ENCODE data around the gene MDFIC2.
"Not testable (repeated sequence)": the region's sequence is repeated elsewhere in the genome, so short reads cannot be mapped to it uniquely, and the experiment has no call there.

The MDFIC2 gene

DNA sequence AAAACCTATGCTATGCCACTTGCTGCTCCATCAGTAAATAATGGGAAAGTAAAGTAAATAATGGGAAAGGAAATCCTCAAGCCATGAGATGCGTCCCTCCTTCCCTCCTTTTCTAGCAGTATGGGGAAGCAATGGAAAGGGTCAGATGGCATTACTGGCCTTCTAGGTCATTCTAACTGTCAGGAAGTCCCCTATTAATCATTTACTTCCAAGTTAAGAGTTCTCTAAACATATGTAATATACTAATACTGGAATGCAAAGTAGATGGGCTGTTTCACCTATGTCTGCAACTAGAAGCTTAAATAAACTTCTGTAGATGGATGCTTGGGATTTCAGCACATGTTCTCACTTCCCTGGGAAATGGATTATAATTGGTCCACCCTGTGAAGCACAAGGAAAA, 55.9 kb downstream of the MDFIC2 start:
- no peak for DNase-seq (ENCODE audit: low spot score)

DNA sequence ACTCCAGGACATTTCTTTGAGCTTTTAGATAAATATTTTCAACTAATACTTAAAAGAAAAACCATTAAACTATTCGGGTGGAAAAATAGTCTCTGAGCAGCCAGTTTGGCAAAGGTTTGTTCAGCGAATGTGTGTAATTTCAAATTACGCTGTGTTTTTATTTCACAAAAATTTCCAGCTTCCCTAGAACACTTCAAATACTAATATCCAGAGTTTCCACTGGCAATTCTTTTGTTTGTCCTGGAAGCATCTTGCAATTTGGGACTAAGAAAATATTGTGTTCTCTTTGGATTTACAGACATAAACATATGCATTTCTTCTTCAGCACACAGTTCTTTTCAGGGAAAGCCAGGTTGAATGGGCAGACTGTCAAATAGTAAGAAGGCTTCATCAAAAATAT, 61.9 kb downstream of the MDFIC2 start:
- DNase-seq (ENCODE audit: low spot score) = no peak

DNA sequence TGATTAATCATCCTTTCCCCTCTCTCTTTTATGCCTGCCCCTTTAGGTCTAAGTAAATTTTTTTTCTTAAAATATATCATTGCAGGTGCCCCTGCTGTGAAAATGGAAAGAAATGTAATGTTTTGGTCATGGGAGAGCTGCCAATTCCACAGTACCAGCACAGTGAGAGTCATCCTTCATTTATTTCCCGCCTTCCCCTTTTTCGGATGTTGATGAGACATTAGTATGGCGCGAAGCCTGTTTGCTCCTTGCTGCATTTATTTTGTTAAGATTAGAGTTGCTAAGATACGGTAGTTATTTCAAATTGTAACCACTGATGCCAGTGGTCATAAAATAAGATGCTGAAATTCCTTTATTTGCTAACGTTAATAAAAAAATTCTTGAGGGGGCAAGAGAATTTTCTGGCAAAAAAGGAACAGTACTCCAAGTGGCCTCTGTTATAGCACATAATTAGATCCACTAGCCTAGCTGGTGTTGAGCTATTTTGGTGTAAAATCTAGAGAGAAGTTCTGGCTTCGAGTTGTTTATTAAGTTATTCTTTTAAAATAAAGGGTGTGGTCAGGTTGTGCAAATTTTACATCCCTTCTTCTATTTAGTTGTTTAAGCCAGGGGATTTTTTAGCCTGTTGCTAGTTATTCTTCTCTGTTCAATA, 62.8 kb downstream of the MDFIC2 start:
- no peak for DNase-seq (ENCODE audit: low spot score)

DNA sequence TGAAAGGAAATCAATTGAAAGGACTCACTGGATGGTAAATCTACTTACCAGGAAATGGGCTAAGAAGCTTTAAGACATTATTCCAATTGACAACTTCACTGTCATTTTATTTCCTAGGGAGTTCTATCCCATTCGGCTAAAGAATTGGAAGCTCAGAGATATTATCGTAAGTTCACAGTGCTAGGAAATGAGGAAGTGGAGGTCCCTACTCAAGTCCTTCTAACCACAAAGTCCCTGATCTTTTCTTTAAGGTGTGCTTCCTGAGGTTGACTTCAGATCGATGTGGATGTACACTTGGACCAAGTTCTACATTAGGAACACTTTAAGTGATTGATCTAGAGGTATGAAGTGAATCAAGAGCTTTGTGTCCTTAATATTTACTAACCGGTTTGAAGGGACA, 63.6 kb downstream of the MDFIC2 start:
- DNase-seq (ENCODE audit: low spot score) = no peak

DNA sequence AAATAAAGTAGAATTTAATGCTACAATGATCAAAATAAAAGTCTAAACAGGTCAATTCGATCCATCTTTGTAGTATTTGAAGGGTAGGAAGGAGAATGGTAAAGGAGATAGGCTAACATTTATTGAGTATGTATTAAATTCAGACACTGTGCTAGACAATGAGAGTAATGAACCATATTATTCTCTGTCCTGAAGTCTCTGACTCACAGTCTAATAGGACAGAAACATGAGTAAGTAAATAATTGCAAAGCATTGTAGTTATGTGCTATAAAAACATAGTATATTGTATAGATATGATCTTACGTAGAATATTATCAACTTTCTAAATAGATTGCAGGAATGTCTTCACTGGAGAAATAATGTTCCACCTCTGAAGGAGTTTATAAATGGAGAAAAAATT, 64.5 kb downstream of the MDFIC2 start:
- DNase-seq (ENCODE audit: low spot score) = no peak

DNA sequence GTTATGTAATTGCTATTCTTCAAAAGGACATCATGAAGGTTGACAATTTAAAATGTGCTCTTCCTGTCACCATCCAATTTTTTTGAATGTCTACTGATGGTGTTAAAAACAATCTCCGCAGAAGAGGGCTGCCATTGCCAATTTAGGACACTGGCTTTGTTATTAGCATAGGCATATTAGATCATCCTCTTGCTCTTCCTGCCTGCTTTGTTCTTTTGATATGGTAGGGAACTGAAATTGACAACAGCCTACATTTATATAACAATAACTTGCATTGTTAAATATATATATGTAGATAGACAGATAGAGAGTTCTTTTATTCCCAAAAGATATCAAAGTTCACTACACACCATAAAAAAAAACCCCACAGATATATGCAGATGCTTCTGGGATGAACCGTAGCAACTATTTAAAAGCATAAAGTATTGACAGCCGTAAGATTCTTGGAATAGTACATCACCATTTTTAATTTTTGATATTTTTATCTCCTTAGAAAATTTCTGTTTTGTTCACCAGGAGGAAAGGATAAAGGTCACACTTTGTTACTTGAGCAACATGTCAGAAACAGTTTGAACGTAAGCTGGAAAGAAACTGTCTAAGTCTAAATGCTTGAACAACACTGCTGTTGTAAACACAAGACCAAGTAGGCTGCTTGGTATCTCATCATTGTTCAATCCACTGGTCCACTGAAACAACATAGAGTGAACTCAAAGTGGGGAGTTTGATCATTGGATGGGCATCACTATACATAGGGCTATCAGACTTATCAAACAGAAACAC, 66.5 kb downstream of the MDFIC2 start:
- no peak for DNase-seq (ENCODE audit: low spot score)

DNA sequence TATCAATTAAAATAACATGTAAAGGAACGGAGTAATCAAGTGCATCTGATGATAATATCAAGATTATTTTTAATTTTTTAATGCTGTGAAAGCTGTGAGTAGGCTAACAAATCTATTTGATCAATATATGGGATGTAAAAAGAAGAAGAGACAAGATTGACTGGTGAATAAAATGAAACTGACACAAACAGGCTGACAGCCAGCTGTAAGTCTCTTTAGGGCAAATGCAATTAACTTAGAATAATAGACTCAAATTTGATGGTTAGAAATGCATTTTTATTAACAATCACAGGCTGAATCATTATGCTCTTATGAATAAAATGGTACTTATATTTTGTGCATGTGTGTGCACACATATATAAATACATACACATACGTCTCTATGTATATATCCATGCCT, 68.0 kb downstream of the MDFIC2 start:
- DNase-seq (ENCODE audit: low spot score) = no peak

DNA sequence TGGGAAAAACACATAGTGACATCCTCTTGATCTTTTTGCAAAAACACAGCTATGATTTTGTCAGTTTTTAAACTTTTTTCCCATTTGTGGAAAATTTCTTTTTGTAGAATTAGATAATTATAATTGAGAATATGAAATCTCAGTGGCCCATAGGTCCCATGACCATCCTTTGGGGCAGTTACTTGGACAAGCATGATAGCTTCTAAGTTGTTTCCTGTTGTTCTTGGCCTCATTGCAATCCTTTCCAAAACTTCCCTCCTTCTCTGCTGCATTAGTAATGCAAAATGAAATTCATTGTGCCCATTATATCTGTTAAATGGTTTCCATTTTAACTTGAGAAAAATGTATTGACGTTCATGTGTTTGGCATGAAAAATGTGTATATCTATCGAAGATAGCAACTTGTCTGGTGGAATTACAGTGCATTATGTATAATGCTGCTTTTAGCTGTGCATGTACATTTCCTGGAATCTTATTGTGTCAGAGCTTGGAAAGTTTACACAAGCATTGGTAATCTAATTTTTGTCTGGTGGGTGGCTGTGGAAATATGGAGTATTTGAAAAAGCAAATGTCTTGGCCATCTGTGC, 70.0 kb downstream of the MDFIC2 start:
- no peak for DNase-seq (ENCODE audit: low spot score)

DNA sequence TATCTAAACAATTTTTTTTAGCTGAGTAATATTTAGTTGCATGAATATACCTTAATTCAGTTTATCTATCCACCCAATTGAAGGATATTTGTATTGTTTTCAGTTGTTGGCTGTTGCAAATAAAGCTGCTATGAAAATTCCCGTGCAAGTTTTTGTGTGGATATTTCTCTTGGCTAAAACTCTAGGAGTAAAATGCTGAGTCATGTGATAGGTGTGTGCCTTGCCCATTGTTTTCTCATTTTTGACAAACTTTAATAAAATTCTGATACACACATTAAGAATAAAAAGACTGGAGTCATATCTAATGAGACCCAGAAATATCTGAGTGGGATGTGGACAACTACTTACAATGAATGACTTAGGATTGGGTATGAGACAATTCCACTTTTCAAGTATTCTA, 78.6 kb downstream of the MDFIC2 start:
- DNase-seq (ENCODE audit: low spot score) = no peak

DNA sequence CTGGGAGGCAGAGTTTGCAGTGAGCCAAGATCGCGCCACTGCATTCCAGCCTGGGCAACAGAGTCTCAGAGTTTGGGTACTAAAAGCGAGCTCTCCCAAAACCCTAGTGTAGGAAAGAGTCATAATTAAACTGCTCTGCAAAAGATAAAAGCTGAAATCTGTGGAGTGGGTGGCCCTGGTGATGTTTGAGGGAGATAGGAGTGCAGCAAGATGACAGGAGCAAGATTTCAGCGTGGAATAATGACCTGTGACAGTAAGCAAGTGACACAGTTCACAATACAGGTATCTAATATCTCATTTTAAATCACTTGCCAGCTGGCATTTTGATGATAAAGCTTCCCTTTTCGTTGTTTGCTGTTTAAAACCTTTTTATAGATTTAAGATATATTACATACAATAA, 79.3 kb downstream of the MDFIC2 start:
- no peak for DNase-seq (ENCODE audit: low spot score)

DNA sequence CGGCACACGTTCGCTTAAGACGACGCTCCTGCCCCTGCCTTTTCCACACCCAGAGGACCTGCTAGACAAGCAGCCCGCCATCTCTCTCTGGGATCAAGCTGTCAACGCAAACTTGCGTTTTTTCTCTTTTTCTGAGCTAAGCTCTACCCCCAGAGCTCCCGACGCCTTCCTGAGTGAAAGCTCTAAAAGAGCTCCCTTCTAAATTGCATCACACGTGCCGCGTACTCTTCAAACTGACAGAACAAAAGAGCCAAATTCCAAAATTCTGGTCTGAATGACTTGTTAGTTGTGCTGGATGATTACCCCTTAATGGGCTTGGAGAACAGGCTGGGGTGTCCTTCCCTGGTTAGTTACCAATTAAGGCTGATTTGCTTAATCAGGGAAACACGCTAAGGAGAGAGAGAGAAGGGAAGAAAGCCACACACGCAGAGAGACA, 81.2 kb downstream of the MDFIC2 start:
- DNase-seq (ENCODE audit: low spot score) = no peak

DNA sequence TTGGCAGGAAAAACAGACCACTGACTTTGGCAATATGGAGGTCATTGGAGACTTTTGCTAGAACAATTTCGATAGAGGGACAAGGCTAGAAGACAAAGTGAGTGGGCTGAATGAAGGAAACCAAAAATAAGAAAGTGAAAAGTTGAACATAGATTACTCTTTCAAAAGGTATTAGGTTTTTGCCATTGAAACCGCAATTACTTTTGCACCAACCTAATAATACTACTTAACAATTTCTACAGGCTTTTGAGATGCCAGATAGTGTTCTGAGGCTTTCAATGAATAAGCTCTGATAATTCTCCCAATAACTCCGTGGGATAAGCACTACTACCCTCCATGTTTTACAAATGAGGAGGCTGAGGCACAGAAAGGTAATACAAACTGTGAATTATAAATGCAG, 85.0 kb downstream of the MDFIC2 start:
- DNase-seq (ENCODE audit: low spot score) = no peak

DNA sequence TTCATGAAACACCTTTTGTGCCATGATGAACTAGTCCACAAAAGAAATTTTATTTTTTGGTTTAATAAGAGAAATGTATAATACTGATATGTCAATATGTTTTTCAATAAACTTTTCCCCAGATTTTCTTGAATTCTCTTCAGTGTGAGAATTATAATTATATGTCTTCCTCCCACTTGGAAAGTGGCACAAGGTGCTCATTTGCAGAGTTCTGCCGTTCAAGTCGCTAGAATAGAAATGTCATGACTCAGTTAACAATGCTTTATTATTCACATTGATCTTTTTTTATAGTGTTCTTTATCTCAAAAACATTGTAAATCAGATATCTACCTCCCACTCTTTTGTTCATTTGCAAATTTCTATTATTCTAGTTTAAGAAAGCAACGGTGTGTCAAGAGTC, 87.3 kb downstream of the MDFIC2 start:
- DNase-seq (ENCODE audit: low spot score) = no peak

DNA sequence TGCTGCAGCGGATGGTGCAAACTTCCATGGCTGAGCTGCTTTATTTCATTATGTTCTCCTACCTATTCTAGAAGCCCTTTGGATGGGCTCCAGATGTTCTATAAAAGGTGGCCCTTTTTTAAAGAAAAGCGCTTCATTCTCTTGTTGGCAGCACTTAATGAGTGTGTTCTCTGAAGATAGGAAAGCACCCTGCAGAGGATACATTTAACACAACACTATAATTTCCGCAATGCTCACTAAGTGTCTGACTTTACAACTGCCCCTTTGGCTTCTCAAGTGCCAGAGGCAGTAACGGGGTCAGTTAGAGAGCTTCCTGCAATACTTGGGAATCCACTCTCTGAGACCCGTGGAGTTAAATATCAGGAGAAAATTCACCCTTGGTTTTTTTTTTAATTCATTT, 88.1 kb downstream of the MDFIC2 start:
- DNase-seq (ENCODE audit: low spot score) = no peak

DNA sequence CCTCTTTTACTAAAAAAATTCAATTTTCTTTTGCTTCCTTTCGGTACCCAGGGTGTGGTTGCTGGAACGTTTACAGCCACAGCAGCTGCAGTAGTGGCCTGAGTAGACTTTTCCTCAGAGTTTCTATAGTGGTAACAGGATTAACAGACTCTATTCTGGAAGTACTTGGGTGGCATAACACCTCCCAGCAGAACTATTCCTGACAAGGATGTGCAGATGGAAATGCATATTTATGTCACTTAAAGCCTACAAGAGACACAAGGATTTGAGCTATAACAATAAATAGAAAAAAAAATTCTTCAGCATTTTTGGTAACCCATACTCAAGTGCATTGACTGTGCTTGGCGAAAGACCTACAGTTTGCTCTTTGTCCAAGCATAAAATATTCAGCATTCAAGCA, 94.0 kb downstream of the MDFIC2 start:
- no peak for DNase-seq (ENCODE audit: low spot score)

DNA sequence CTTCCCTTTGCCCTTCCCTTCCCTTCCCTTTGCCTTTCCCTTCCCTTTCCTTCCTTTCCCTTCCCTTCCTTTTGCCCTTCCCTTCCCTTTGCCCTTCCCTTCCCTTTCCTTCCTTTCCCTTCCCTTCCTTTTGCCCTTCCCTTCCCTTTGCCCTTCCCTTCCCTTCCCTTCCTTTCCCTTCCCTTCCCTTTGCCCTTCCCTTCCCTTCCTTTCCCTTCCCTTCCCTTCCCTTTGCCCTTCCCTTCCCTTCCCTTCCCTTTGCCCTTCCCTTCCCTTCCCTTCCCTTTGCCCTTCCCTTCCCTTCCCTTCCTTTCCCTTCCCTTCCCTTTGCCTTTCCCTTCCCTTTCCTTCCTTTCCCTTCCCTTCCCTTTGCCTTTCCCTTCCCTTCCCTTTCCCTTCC, 101.2 kb downstream of the MDFIC2 start:
- DNase-seq (ENCODE audit: low spot score) = not testable (repeated sequence)

DNA sequence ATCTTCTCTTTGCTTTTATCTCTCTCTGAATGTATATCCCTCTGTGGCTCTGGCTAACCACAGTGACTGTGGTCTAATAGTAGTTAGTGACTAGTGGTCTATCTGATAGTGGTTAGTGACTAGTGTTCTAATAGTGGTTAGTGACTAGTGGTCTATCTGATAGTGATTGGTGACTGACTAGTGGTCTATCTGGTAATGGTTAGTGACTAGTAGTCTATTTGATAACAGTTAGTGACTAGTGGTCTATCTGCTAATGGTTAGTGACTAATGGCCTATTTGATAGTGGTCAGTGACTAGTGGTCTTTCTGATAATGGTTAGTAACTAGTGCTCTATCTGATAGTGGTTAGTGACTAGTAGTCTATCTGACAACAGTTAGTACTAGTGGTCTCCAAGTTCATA, 110.5 kb downstream of the MDFIC2 start:
- no peak for DNase-seq (ENCODE audit: low spot score)

DNA sequence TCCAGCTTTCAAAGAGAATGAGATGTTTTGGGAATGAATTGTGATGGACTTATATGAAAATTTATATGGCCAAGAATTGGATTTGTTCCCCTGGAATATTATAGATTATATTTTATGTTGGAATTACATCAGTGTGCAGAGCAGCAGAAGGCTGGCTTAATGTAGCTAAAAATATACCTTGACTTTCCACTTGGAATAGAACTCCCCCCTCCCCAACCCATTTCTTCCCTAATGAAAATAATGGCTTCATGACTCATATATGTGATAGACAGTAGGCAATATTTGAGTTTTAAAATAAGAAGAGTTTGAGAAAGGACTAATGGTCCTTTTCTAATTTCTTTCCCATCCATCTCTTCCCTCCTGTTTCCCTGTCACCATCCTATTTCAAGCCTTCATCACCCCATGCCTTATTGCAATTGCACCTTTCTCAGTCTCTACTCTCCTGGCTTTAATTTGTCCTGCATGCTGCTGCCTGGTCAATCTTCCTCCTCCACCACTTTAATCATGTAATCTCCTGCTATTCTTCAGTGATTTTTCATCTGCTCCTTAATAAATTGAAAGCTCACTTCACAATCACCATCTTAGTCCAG, 122.5 kb downstream of the MDFIC2 start:
- no peak for DNase-seq (ENCODE audit: low spot score)

DNA sequence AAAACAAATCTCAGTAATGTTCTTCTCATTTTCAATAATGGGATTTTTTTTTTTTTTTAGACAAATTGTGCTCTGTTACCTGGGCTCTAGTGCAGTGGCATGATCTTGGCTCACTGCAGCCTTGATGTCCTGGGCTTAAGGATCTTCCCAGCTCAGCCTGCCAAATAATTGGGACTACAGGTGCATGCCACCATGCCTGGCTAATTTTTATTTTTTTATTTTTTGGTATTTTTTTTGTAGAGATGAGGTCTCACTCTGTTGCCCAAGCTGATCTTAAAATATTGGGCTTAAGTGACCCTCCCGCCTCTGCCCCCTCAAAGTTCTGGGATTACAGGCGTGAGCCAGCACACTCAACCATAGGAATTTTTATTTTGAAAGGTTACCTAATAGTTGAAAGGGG, 126.2 kb downstream of the MDFIC2 start:
- no peak for DNase-seq (ENCODE audit: low spot score)

DNA sequence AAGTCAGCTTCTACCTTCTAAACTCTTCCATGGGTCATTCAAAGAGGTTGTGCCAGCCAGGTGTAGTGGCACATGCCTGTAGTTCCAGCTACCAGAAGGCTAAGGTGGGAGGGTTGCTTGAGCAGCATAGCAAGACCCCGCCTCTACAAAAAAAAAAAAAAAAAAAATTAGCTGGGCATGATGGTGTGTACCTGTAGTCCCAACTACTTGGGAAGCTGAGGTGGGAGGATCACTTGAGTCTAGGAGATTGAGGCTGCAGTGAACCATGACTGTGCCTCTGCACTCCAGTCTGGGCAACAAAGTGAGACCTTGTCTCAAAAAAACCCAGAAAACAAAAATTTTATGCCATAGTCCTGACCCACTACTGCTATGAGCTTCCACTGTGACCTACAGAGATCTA, 126.8 kb downstream of the MDFIC2 start:
- DNase-seq (ENCODE audit: low spot score) = no peak

DNA sequence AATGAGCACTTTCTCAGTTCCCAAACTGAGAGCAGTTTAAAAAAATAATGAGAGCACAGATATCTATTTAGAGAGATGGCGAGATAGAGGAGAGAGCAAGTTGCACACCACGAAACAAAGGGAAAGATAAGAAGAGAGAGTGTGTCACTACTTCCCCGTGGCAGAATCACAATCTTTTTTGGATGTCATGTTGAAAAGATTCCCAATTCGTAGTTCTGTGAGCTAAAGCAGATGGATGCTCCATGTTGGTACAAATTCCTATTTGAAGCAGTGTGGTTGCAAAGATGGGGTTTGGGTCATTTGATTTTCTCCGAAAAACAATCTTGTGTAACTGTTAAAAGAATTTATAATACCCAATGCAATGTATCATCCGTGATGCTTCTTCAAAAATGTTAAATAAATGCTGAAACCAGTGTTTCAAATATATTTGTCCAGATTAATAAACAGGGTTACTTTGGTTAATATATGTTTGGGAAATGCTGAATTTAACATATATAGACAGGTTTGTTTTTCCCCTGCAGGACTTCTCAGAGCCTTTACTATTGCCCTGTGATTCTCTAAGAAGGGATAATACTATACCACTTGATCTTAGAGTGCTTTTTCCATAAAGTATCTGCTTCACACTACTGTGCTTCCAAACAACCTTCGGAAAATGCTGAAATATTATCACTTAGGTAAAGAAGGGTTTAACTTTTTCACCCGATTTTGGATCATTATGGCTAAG, 128.5 kb downstream of the MDFIC2 start:
- no peak for DNase-seq (ENCODE audit: low spot score)

DNA sequence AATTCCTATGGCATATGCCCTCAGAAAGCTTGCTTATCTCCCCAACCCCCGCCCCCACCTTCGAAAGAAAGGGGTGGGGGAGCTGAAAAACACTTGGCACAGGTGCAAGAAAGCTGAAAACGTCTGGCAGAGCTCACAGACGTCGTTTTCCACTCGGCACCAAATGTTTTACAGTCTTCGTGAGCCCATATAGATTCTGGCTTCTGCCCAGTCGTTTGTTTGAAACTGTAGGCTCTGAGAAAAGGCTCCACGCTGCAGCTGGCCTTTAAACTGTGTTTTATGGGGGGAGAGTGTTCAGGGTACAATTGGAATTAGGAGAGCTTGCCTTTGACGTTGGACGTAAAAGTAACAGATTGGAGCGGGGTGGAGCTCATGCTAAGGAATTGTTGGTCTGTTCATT, 130.3 kb downstream of the MDFIC2 start:
- DNase-seq (ENCODE audit: low spot score) = no peak

DNA sequence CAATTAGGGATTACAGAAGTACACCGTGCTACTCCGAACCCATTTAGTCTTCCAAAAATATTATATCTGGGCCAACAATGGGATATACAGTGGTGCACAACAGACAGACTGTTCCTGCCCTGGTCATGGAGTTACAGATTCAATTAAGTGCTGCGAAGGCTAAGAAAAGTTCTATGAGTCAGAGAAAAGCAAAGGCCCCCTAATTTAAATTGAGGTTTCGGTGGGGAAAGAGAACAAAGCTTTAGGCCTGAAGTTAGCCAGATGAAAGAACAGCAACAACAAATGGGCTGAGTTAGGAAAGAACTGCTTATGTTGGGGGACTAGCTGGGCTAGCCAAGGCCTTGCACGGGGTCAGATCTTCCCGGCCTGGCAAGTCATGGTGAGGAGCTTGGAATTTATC, 131.8 kb downstream of the MDFIC2 start:
- no peak for DNase-seq (ENCODE audit: low spot score)
